ENCODE data around the gene COG8. TPM values are rescaled to one million over a fixed set of nuclear protein-coding genes. Genes with fewer than 3 reads are reported as not detected.
A peak's percentile ranks its signal among the peaks of the same experiment; 100 is the strongest.

Gene COG8
- total and polyA plus RNA-seq, 7 donors, result 9.6 to 57.6 (median 32.2) TPM

DNA sequence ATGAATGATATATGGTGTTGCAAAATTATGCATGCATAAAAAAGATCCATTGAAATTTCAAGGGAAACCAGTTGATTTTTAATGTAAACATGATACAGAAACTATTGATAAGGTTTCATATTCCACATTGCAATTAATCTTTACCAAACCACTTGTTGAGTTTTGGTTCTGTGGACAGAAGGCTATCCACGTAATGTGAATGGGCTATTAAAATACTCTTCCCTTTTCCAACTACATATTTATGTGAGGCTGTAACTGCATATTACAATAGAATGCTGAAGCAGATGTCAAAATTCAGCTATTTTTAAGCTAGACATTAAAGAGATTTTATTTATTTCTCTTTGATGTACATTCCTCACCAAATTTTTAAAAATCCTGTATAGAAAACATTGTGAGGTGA, 62.0 kb downstream of the COG8 start:
- WGBS, 2 donors, result 42 to 85% methylated on average over 1 of the region's 1 CpG
- peak overlapping the region in 2 of 4 donors; percentile 20 to 63 for H3K27ac ChIP-seq
- intact Hi-C loops (cut with DNase I), result no loop called here
- no peaks in the 10 kb centered on the region for H3K9me3 ChIP-seq
- TF ChIP-seq POLR2A (IDR thresholded peaks at IDR 0.05) (no peak), POLR2AphosphoS5 (IDR thresholded peaks at IDR 0.05) (no peak), EP300 (IDR thresholded peaks at IDR 0.05) (no peak)
- TF ChIP-seq, protein P1, sequence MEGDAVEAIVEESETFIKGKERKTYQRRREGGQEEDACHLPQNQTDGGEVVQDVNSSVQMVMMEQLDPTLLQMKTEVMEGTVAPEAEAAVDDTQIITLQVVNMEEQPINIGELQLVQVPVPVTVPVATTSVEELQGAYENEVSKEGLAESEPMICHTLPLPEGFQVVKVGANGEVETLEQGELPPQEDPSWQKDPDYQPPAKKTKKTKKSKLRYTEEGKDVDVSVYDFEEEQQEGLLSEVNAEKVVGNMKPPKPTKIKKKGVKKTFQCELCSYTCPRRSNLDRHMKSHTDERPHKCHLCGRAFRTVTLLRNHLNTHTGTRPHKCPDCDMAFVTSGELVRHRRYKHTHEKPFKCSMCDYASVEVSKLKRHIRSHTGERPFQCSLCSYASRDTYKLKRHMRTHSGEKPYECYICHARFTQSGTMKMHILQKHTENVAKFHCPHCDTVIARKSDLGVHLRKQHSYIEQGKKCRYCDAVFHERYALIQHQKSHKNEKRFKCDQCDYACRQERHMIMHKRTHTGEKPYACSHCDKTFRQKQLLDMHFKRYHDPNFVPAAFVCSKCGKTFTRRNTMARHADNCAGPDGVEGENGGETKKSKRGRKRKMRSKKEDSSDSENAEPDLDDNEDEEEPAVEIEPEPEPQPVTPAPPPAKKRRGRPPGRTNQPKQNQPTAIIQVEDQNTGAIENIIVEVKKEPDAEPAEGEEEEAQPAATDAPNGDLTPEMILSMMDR (IDR thresholded peaks at IDR 0.05), result no peak
- DNase-seq, result no peak
- H3K36me3 ChIP-seq, result peaks cover 0 to 12% (median 0%) of the 10 kb centered on the region in 4 donors
- peaks cover 0 to 29% (median 26%) of the 10 kb centered on the region in 4 donors for H3K4me1 ChIP-seq
- no peak overlapping the region for H3K4me3 ChIP-seq
- H3K27me3 ChIP-seq, result no peaks in the 10 kb centered on the region

Other genes starting within 250 kb of the COG8 start
- gene HAS3, start 233.9 kb downstream of the COG8 start, total RNA-seq, result under 1 TPM; 0.36 to 0.95 (median 0.74) TPM
- gene HAS3, start 233.9 kb downstream of the COG8 start, polyA plus RNA-seq, result 1 to 10 TPM in 2 of 3 donors, under 1 TPM in 1; 0.60 to 5.8 (median 5.0) TPM
- gene CHTF8, start 207.0 kb downstream of the COG8 start, total RNA-seq, result 10 to 100 TPM; 46.3 to 79.2 (median 55.5) TPM
- 10 to 100 TPM; 61.9 to 77.0 (median 72.4) TPM for gene CHTF8, start 207.0 kb downstream of the COG8 start, polyA plus RNA-seq
- gene UTP4, start 206.9 kb downstream of the COG8 start, total RNA-seq, result 10 to 100 TPM; 24.6 to 37.5 (median 27.8) TPM
- 10 to 100 TPM in 2 of 3 donors, 1 to 10 TPM in 1; 9.5 to 23.7 (median 13.8) TPM for gene UTP4, start 206.9 kb downstream of the COG8 start, polyA plus RNA-seq
- gene SNTB2, start 152.4 kb downstream of the COG8 start, total RNA-seq, result 10 to 100 TPM; 23.2 to 38.2 (median 30.0) TPM
- 1 to 10 TPM; 4.2 to 7.3 (median 5.8) TPM for gene SNTB2, start 152.4 kb downstream of the COG8 start, polyA plus RNA-seq
- 10 to 100 TPM; 31.7 to 39.3 (median 34.8) TPM for gene VPS4A, start 28.2 kb downstream of the COG8 start, total RNA-seq
- 10 to 100 TPM; 25.8 to 31.7 (median 29.3) TPM for gene VPS4A, start 28.2 kb downstream of the COG8 start, polyA plus RNA-seq
- gene PDF, start 9.0 kb downstream of the COG8 start, total RNA-seq, result 10 to 100 TPM in 2 of 4 donors, 1 to 10 TPM in 2; 8.6 to 18.6 (median 10.5) TPM
- gene PDF, start 9.0 kb downstream of the COG8 start, polyA plus RNA-seq, result 10 to 100 TPM in 1 of 3 donors, 1 to 10 TPM in 1, not detected in 1; 6.5 to 14.7 TPM
- gene NIP7, start 208 bp upstream of the COG8 start, total RNA-seq, result 10 to 100 TPM in 2 of 4 donors, 1 to 10 TPM in 2; 6.9 to 11.4 (median 9.1) TPM
- 10 to 100 TPM; 16.5 to 23.8 (median 18.6) TPM for gene NIP7, start 208 bp upstream of the COG8 start, polyA plus RNA-seq
- not detected for gene TMED6, start 12.2 kb upstream of the COG8 start, total RNA-seq
- 1 to 10 TPM in 2 of 3 donors, not detected in 1; 4.2 to 4.6 TPM for gene TMED6, start 12.2 kb upstream of the COG8 start, polyA plus RNA-seq
- gene TERF2, start 46.4 kb upstream of the COG8 start, total RNA-seq, result 10 to 100 TPM; 15.3 to 30.8 (median 21.6) TPM
- 10 to 100 TPM in 2 of 3 donors, 1 to 10 TPM in 1; 7.8 to 22.2 (median 17.1) TPM for gene TERF2, start 46.4 kb upstream of the COG8 start, polyA plus RNA-seq
- 10 to 100 TPM; 24.4 to 43.8 (median 34.7) TPM for gene CYB5B, start 85.1 kb upstream of the COG8 start, total RNA-seq
- gene CYB5B, start 85.1 kb upstream of the COG8 start, polyA plus RNA-seq, result 100 to 1,000 TPM; 129 to 196 (median 138) TPM
- gene NFAT5, start 226.4 kb upstream of the COG8 start, total RNA-seq, result 10 to 100 TPM; 39.4 to 57.1 (median 49.0) TPM
- 1 to 10 TPM; 1.2 to 8.6 (median 1.6) TPM for gene NFAT5, start 226.4 kb upstream of the COG8 start, polyA plus RNA-seq